Activated naive CD4-positive, alpha-beta T cell treated with anti-CD3 and anti-CD28 coated beads, Interleukin-2, amount 50 U/mL, for 72 hours (primary cell): ENCODE measurements around the gene CCDC82. TPM values are rescaled to one million over a fixed set of nuclear protein-coding genes. Genes with fewer than 3 reads are reported as not detected.

ENCODE experiments used
- ATAC-seq, 2 donors: fragments of 150-1000 bp; cut with Tn5 transposase; 2 replicates each; pipeline ENCODE4 v1.10.0; 2021; ENCODE audit warnings: mild to moderate bottlenecking in 2 of 2, moderate library complexity in 2 of 2
- DNase-seq, 2 donors: peaks; one replicate each; pipeline ENCODE4 v3.0.0; 2021 to 2022; ENCODE audit warnings: low spot score in 2 of 2
- H3K27ac Mint-ChIP-seq, 2 donors: one replicate each; pipeline ENCODE4 v1.8.0; 2022; ENCODE audit warnings: mild to moderate bottlenecking in 2 of 2, mixed read lengths in 2 of 2
- H3K36me3 Mint-ChIP-seq, 2 donors: one replicate each; pipeline ENCODE4 v1.8.0; 2022; ENCODE audit warnings: mixed read lengths in 2 of 2
- H3K9me3 Mint-ChIP-seq, 2 donors: one replicate each; pipeline ENCODE4 v1.8.0; 2022; ENCODE audit warnings: mixed read lengths in 2 of 2
- total RNA-seq, 2 donors: library from RNA; stranded (reverse); gene quantifications; one replicate each; pipeline ENCODE4 v1.2.3, GENCODE V29; 2022

CCDC82 gene
- total RNA-seq, 2 donors from 2014 or later: 33.3 to 58.6 TPM

DNA sequence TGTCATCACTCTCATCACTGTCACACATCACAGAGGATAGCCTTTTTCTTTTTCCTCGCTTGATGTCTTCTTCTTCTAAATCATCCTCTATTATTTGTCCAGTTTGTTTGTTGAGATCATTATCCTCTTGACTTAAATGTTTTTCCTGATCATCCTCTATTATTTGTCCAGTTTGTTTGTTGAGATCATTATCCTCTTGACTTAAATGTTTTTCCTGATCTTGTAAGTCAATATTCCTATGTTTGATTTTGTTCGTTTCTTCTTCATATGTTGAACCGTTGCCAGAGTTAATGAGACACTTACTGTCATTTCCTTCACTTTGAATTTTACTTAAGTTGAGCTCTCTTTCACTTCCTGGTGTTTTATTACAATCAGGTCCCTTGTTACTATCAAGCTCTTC lies 5.6 kb downstream of the CCDC82 start:
- ATAC-seq (no peak), DNase-seq (no peak)
- Mint-ChIP-seq H3K36me3 (peaks cover 14 to 22% of the 10 kb centered on the region in 2 donors), H3K27ac (peak overlapping the region; percentile 40 to 54), H3K9me3 (no peaks in the 10 kb centered on the region)

GRCh38 chr11:96376796-96377195 lies 12.9 kb downstream of the CCDC82 start:
- Mint-ChIP-seq H3K27ac (no peak overlapping the region), H3K36me3 (peaks cover 5 to 7% of the 10 kb centered on the region in 2 donors), H3K9me3 (no peaks in the 10 kb centered on the region)
- ATAC-seq (no peak), DNase-seq (no peak)

- no peak for ATAC-seq
- peaks cover 6 to 17% of the 10 kb centered on the region in 2 donors for H3K36me3 Mint-ChIP-seq
- H3K9me3 Mint-ChIP-seq: no peaks in the 10 kb centered on the region
- no peak overlapping the region for H3K27ac Mint-ChIP-seq
- DNase-seq: no peak
Observed at GRCh38 chr11:96373826-96374225, 15.9 kb downstream of the CCDC82 start.

- ATAC-seq: no peak
- Mint-ChIP-seq H3K36me3 (peaks cover 7 to 20% of the 10 kb centered on the region in 2 donors), H3K9me3 (no peaks in the 10 kb centered on the region), H3K27ac (no peak overlapping the region)
- DNase-seq: no peak
Observed at GRCh38 chr11:96367342-96367741, 22.4 kb downstream of the CCDC82 start.

GRCh38 chr11:96366024-96366423 lies 23.7 kb downstream of the CCDC82 start:
- Mint-ChIP-seq H3K27ac (no peak overlapping the region), H3K36me3 (peaks cover 7 to 20% of the 10 kb centered on the region in 2 donors), H3K9me3 (no peaks in the 10 kb centered on the region)
- no peak for ATAC-seq
- DNase-seq: no peak

GRCh38 chr11:96365493-96365892 lies 24.2 kb downstream of the CCDC82 start:
- no peak for ATAC-seq
- H3K27ac Mint-ChIP-seq: no peak overlapping the region
- DNase-seq: no peak
- no peaks in the 10 kb centered on the region for H3K9me3 Mint-ChIP-seq
- peaks cover 7 to 16% of the 10 kb centered on the region in 2 donors for H3K36me3 Mint-ChIP-seq

GRCh38 chr11:96361778-96362177 lies 27.9 kb downstream of the CCDC82 start:
- no peak overlapping the region for H3K27ac Mint-ChIP-seq
- no peak for ATAC-seq
- H3K9me3 Mint-ChIP-seq: no peaks in the 10 kb centered on the region
- peaks cover 0 to 17% of the 10 kb centered on the region in 2 donors for H3K36me3 Mint-ChIP-seq
- DNase-seq: no peak

DNA sequence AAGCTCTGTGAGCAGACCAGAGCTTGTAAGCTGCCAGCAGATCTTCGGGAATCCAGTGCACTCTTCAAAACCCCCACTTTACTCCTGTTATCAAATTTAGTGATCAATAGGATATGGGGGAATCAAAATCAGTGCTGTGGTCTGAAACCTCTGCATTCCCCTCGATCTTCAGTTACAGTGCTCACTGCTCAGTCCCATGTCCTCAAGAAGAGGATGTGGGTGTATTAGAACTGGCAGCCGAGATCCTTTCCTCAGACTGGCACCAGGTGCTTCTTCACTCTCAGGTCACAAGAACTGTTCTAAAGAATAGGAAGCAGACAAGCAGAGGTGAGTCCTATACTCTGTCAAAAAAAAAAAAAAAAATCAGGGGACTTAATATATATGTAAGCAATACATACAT lies 31.4 kb downstream of the CCDC82 start:
- ATAC-seq (peak in 1 of 2 donors; percentile 13), DNase-seq (no peak)
- Mint-ChIP-seq H3K27ac (peak overlapping the region; percentile 58 to 69), H3K9me3 (no peaks in the 10 kb centered on the region), H3K36me3 (peaks cover 0 to 21% of the 10 kb centered on the region in 2 donors)

DNA sequence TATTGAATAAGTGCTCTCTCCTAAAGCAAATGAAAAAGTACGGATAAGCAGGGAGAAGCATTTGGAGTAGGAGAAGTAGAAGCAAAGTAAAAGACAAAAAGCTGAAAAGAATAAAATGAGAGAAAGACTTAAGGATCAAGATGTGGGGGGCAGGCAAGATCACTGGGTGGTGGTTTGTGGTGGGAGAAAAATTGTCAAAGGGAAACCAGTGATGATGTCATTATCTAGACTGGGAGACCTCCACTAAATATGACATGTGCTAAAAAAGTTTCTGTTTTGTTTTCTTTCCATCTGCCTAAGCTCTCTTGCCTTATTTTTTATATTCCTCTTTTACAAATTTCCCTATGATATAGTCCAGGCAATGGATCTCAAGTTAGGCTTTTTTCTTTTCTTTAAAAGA lies 31.9 kb downstream of the CCDC82 start:
- peak overlapping the region; percentile 58 to 69 for H3K27ac Mint-ChIP-seq
- ATAC-seq: peak; percentile 70 to 78
- peak in 1 of 2 donors; percentile 10 for DNase-seq
- peaks cover 0 to 21% of the 10 kb centered on the region in 2 donors for H3K36me3 Mint-ChIP-seq
- H3K9me3 Mint-ChIP-seq: no peaks in the 10 kb centered on the region

- no peak overlapping the region for H3K27ac Mint-ChIP-seq
- H3K36me3 Mint-ChIP-seq: peaks cover 0 to 23% of the 10 kb centered on the region in 2 donors
- ATAC-seq (no peak), DNase-seq (no peak)
- H3K9me3 Mint-ChIP-seq: no peaks in the 10 kb centered on the region
Observed at GRCh38 chr11:96356848-96357247, 32.9 kb downstream of the CCDC82 start.

GRCh38 chr11:96342961-96343711 lies 46.6 kb downstream of the CCDC82 start, which contains the start of gene MAML2:
TSS of gene MAML2 (minus strand) at chr11:96343195. CDS start at chr11:96341895, 1,300 bp downstream.
- Mint-ChIP-seq H3K9me3 (no peaks in the 10 kb centered on the region), H3K27ac (peak within 1 kb of the TSS; percentile 93 to 96)
- peak; percentile 83 to 85 for ATAC-seq

GRCh38 chr11:96342014-96342960 lies 47.4 kb downstream of the CCDC82 start:
- Mint-ChIP-seq H3K36me3 (peaks cover 25 to 39% of the 10 kb centered on the region in 2 donors), H3K27ac (peak overlapping the region; percentile 93 to 96), H3K9me3 (no peaks in the 10 kb centered on the region)
- ATAC-seq (no peak), DNase-seq (no peak)

More at GRCh38 chr11:96342961-96343711, 46.6 kb downstream of the CCDC82 start, which contains the start of gene MAML2:
- DNase-seq: peak; percentile 78 to 93
- H3K36me3 Mint-ChIP-seq: peaks cover 26 to 34% of the 10 kb centered on the region in 2 donors

GRCh38 chr11:96341211-96342013 lies 48.3 kb downstream of the CCDC82 start:
- ATAC-seq: peak; percentile 49 to 66
- Mint-ChIP-seq H3K36me3 (peaks cover 25 to 40% of the 10 kb centered on the region in 2 donors), H3K27ac (peak overlapping the region; percentile 93 to 96), H3K9me3 (no peaks in the 10 kb centered on the region)
- peak; percentile 55 to 76 for DNase-seq

GRCh38 chr11:96340555-96340885 lies 49.2 kb downstream of the CCDC82 start:
- Mint-ChIP-seq H3K27ac (peak overlapping the region; percentile 84 to 93), H3K36me3 (peaks cover 29 to 40% of the 10 kb centered on the region in 2 donors), H3K9me3 (no peaks in the 10 kb centered on the region)
- DNase-seq (no peak), ATAC-seq (no peak)

DNA sequence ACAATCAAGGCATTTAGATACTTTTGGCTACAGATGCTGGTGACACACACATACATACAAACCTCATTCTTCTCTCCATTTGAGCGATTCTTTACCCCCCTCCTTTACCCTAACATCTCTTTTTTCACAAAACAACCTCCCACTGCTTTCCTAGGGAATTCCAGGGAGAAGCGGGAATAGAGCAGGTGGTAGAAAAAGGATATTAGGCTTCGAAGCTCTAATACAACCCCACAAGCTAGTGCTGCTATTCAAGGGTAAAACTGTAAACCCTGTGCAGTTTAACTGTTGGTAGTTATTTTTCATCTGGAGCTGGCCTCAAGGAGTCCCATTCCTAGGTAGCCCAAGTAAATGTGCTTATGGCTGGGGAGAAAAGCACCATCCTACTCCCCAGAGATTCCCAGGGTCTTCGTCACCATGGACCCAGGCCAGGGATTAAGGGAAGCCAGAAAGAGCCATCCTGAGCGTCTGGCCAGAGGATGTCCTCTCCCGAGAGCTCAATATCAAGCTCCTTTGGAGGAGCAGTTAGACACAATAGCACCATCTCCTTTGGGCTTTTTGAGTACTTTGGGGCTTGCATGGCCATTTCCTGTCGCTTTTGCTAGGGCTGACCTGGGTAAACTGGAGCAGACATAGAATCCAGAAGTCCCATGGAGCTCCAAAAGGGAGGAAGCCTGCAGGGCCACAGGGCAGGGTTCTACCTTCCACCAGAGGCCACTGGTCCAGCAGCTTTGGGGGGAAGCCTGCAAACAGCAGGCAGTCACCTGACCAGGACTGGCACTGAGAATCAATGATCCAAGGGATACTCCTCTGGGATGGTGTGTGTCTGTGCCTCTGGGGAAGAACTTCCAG lies 49.8 kb downstream of the CCDC82 start:
- H3K36me3 Mint-ChIP-seq: peaks cover 35 to 40% of the 10 kb centered on the region in 2 donors
- DNase-seq: no peak
- peak overlapping the region; percentile 84 to 93 for H3K27ac Mint-ChIP-seq
- ATAC-seq: no peak
- H3K9me3 Mint-ChIP-seq: no peaks in the 10 kb centered on the region
